Measurements from ENCODE around the gene PDIA5.

PDIA5 gene

GRCh38 chr3:123153125-123154019 lies 86.5 kb downstream of the PDIA5 start:
- no peak overlapping the region for H3K27ac ChIP-seq (ENCODE audit: low read depth, low read length)
- H3K4me3 ChIP-seq (ENCODE audit: low read length), result no peak overlapping the region
- WGBS, result 94% methylated on average over 5 of the region's 6 CpGs
- no peak overlapping the region for H3K9ac ChIP-seq (ENCODE audit: low read depth, low read length)
- H3K9me3 ChIP-seq (ENCODE audit: insufficient read depth, low read depth, low read length), result no peaks in the 10 kb centered on the region
- no peaks in the 10 kb centered on the region for H3K27me3 ChIP-seq (ENCODE audit: insufficient read depth, low read length)
- H3K36me3 ChIP-seq (ENCODE audit: insufficient read depth, low read length), result peaks cover 49% of the 10 kb centered on the region
- no peaks in the 10 kb centered on the region; the same call in 1 of the 2 replicates for H3K4me1 ChIP-seq (ENCODE audit: insufficient read depth, low read length)

GRCh38 chr3:123154020-123154985 lies 87.5 kb downstream of the PDIA5 start:
- 92% methylated on average over 7 of the region's 7 CpGs for WGBS
- H3K9ac ChIP-seq (ENCODE audit: low read depth, low read length), result no peak overlapping the region
- peaks cover 53% of the 10 kb centered on the region for H3K36me3 ChIP-seq (ENCODE audit: insufficient read depth, low read length)
- H3K27me3 ChIP-seq (ENCODE audit: insufficient read depth, low read length), result no peaks in the 10 kb centered on the region
- H3K9me3 ChIP-seq (ENCODE audit: insufficient read depth, low read depth, low read length), result no peaks in the 10 kb centered on the region
- no peak overlapping the region for H3K4me3 ChIP-seq (ENCODE audit: low read length)
- H3K27ac ChIP-seq (ENCODE audit: low read depth, low read length), result no peak overlapping the region
- no peaks in the 10 kb centered on the region; the same call in 1 of the 2 replicates for H3K4me1 ChIP-seq (ENCODE audit: insufficient read depth, low read length)

GRCh38 chr3:123155471-123156011 lies 88.7 kb downstream of the PDIA5 start:
- no peaks in the 10 kb centered on the region; the same call in 1 of the 2 replicates for H3K4me1 ChIP-seq (ENCODE audit: insufficient read depth, low read length)
- no peak overlapping the region for H3K9ac ChIP-seq (ENCODE audit: low read depth, low read length)
- peaks cover 53% of the 10 kb centered on the region for H3K36me3 ChIP-seq (ENCODE audit: insufficient read depth, low read length)
- H3K27me3 ChIP-seq (ENCODE audit: insufficient read depth, low read length), result no peaks in the 10 kb centered on the region
- no peak overlapping the region for H3K27ac ChIP-seq (ENCODE audit: low read depth, low read length)
- no peak overlapping the region for H3K4me3 ChIP-seq (ENCODE audit: low read length)
- H3K9me3 ChIP-seq (ENCODE audit: insufficient read depth, low read depth, low read length), result no peaks in the 10 kb centered on the region
- WGBS, result 89% methylated on average over 9 of the region's 9 CpGs

GRCh38 chr3:123156276-123156995 lies 89.6 kb downstream of the PDIA5 start:
- no peak overlapping the region; the same call in 1 of the 2 replicates for H3K9ac ChIP-seq (ENCODE audit: low read depth, low read length)
- no peak overlapping the region for H3K27ac ChIP-seq (ENCODE audit: low read depth, low read length)
- 93% methylated on average over 15 of the region's 15 CpGs for WGBS
- H3K36me3 ChIP-seq (ENCODE audit: insufficient read depth, low read length), result peaks cover 51% of the 10 kb centered on the region
- H3K4me1 ChIP-seq (ENCODE audit: insufficient read depth, low read length), result no peaks in the 10 kb centered on the region; the same call in 1 of the 2 replicates
- no peak overlapping the region for H3K4me3 ChIP-seq (ENCODE audit: low read length)
- no peaks in the 10 kb centered on the region for H3K27me3 ChIP-seq (ENCODE audit: insufficient read depth, low read length)
- no peaks in the 10 kb centered on the region for H3K9me3 ChIP-seq (ENCODE audit: insufficient read depth, low read depth, low read length)

- Histone ChIP-seq H3K4me1 (ENCODE audit: insufficient read depth, low read length) (no peaks in the 10 kb centered on the region; the same call in 1 of the 2 replicates), H3K36me3 (ENCODE audit: insufficient read depth, low read length) (peaks cover 54% of the 10 kb centered on the region), H3K9me3 (ENCODE audit: insufficient read depth, low read depth, low read length) (no peaks in the 10 kb centered on the region), H3K27me3 (ENCODE audit: insufficient read depth, low read length) (no peaks in the 10 kb centered on the region), H3K27ac (ENCODE audit: low read depth, low read length) (no peak overlapping the region), H3K9ac (ENCODE audit: low read depth, low read length) (no peak overlapping the region), H3K4me3 (ENCODE audit: low read length) (no peak overlapping the region)
- 90% methylated on average over 2 of the region's 2 CpGs for WGBS
Observed at GRCh38 chr3:123157209-123157597, 90.4 kb downstream of the PDIA5 start.

GRCh38 chr3:123157598-123158287 lies 90.9 kb downstream of the PDIA5 start:
- no peaks in the 10 kb centered on the region for H3K9me3 ChIP-seq (ENCODE audit: insufficient read depth, low read depth, low read length)
- H3K27me3 ChIP-seq (ENCODE audit: insufficient read depth, low read length), result no peaks in the 10 kb centered on the region
- H3K27ac ChIP-seq (ENCODE audit: low read depth, low read length), result no peak overlapping the region
- 94% methylated on average over 3 of the region's 4 CpGs for WGBS
- no peak overlapping the region for H3K9ac ChIP-seq (ENCODE audit: low read depth, low read length)
- H3K36me3 ChIP-seq (ENCODE audit: insufficient read depth, low read length), result peaks cover 56% of the 10 kb centered on the region
- no peaks in the 10 kb centered on the region; the same call in 1 of the 2 replicates for H3K4me1 ChIP-seq (ENCODE audit: insufficient read depth, low read length)
- H3K4me3 ChIP-seq (ENCODE audit: low read length), result no peak overlapping the region

- H3K4me3 ChIP-seq (ENCODE audit: low read length), result no peak overlapping the region
- H3K4me1 ChIP-seq (ENCODE audit: insufficient read depth, low read length), result no peaks in the 10 kb centered on the region; the same call in 1 of the 2 replicates
- no peak overlapping the region for H3K9ac ChIP-seq (ENCODE audit: low read depth, low read length)
- no peaks in the 10 kb centered on the region for H3K9me3 ChIP-seq (ENCODE audit: insufficient read depth, low read depth, low read length)
- H3K36me3 ChIP-seq (ENCODE audit: insufficient read depth, low read length), result peaks cover 55% of the 10 kb centered on the region
- H3K27me3 ChIP-seq (ENCODE audit: insufficient read depth, low read length), result no peaks in the 10 kb centered on the region
- H3K27ac ChIP-seq (ENCODE audit: low read depth, low read length), result no peak overlapping the region
- 91% methylated on average over 4 of the region's 4 CpGs for WGBS
Observed at GRCh38 chr3:123158330-123158729, 91.5 kb downstream of the PDIA5 start.

- Histone ChIP-seq H3K27me3 (ENCODE audit: insufficient read depth, low read length) (no peaks in the 10 kb centered on the region), H3K9ac (ENCODE audit: low read depth, low read length) (no peak overlapping the region), H3K4me3 (ENCODE audit: low read length) (no peak overlapping the region), H3K9me3 (ENCODE audit: insufficient read depth, low read depth, low read length) (no peaks in the 10 kb centered on the region), H3K27ac (ENCODE audit: low read depth, low read length) (no peak overlapping the region), H3K4me1 (ENCODE audit: insufficient read depth, low read length) (no peaks in the 10 kb centered on the region; the same call in 1 of the 2 replicates), H3K36me3 (ENCODE audit: insufficient read depth, low read length) (peaks cover 57% of the 10 kb centered on the region)
- WGBS, result 94% methylated on average over 9 of the region's 10 CpGs
Observed at GRCh38 chr3:123158899-123159390, 92.1 kb downstream of the PDIA5 start.

- no peak overlapping the region for H3K9ac ChIP-seq (ENCODE audit: low read depth, low read length)
- no peak overlapping the region for H3K27ac ChIP-seq (ENCODE audit: low read depth, low read length)
- WGBS, result 84% methylated on average over 9 of the region's 9 CpGs
- H3K4me1 ChIP-seq (ENCODE audit: insufficient read depth, low read length), result no peaks in the 10 kb centered on the region; the same call in 1 of the 2 replicates
- peaks cover 7% of the 10 kb centered on the region for H3K9me3 ChIP-seq (ENCODE audit: insufficient read depth, low read depth, low read length)
- peaks cover 64% of the 10 kb centered on the region for H3K36me3 ChIP-seq (ENCODE audit: insufficient read depth, low read length)
- H3K4me3 ChIP-seq (ENCODE audit: low read length), result no peak overlapping the region
- H3K27me3 ChIP-seq (ENCODE audit: insufficient read depth, low read length), result no peaks in the 10 kb centered on the region
Observed at GRCh38 chr3:123159926-123160635, 93.3 kb downstream of the PDIA5 start.
